ENCODE results near the gene DMD. TPM values are rescaled to one million over a fixed set of nuclear protein-coding genes. Genes with fewer than 3 reads are reported as not detected.

DMD gene
- total and polyA plus RNA-seq, 2 of the 8 experiments (the other 6 are each of a cell fraction or from before 2014, with no cell fraction given): 4.8 to 7.4 TPM

DNA sequence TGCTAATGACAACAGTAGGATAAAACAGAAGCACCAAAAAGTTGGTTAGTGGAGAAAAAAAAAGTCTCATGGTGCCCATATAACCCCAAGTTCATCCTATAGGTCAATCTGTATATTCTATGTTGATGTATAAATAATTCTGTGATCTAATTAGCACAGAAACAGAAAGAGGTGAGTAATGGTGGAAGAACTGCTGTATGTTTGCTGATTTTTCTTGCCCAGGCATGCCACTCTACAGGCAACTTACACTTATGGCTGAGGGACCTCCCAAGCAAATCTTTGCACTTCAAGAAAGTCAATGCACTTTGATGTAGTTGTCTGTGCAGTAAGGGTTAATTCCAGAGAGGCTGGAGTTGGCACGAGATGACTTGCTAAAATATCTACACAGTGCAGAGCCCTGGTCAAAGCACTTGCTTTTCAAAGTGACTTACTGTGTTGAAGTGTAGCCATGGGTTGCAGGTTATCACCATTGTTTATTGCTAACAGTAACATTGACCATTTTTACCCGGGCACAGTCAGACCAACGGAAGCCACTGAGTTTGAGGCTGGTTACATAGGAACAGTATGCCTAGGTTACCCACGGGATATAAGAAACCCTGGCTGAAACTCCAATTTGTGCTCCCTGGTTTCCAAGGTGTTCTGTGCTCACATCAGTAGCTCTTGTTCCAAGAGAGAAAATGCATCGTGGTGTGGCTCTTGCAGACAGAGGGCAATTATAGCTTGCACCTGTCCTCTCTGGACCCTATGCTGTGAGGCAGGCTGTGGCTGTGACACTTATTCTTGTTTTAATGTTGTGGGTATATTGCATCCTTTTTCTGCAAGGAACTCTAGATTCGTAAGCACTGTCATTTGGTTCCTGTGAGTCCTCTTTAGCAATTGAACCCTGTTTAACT, 1998.2 kb downstream of the DMD start (continued):
- TF ChIP-seq EP300 (IDR thresholded peaks at IDR 0.05; ENCODE audit: borderline replicate concordance in 1 of 2, low read depth in 2 of 2, low read length in 2 of 2): no peak

Measured in H1 (cell line).